Measurements from ENCODE around the gene UGT1A1.

DNA sequence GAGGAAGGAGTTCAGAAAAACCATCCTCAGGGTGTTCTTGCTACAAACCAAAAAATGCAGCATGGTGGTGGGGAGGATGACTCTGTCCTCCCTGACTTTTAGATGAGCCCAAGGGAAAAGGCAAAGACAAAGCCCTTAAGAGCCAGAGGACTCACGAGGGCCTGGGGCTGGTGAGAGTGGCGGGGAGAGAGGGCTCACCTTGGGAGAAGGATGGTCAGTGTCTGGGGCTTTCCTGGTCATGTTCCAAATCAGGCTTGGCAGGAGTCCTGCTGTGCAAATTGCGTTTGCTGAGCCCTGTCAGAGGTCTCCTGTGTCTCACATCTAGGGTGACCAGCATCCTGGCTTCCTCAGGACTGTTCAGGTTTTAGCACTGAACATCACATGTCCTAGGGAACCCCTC lies 4.7 kb downstream of the UGT1A1 start:
- TF ChIP-seq EP300 (IDR thresholded peaks at IDR 0.05) (no peak), RNF2 (IDR thresholded peaks at IDR 0.05; ENCODE audit: borderline replicate concordance, low read depth) (no peak), POLR2A (IDR thresholded peaks at IDR 0.05; ENCODE audit: low read length) (0 out of 2 replicates have a peak, but pooled peaks have one; percentile 7), SREBF2 (IDR thresholded peaks at IDR 0.05) (no peak), HOXA7 (CRISPR knock-in tag; IDR thresholded peaks at IDR 0.05) (no peak), MAFK (IDR thresholded peaks at IDR 0.05; ENCODE audit: partially characterized antibody) (no peak), NPAS2 (CRISPR knock-in tag; IDR thresholded peaks at IDR 0.05; ENCODE audit: borderline replicate concordance) (no peak), FOSL2 (IDR thresholded peaks at IDR 0.05) (no peak), FOSL2 (CRISPR knock-in tag; IDR thresholded peaks at IDR 0.05) (no peak), FOSB (CRISPR knock-in tag; IDR thresholded peaks at IDR 0.05) (no peak), CHD2 (IDR thresholded peaks at IDR 0.05; ENCODE audit: low read length, partially characterized antibody) (no peak)
- TF ChIP-seq, protein P1, sequence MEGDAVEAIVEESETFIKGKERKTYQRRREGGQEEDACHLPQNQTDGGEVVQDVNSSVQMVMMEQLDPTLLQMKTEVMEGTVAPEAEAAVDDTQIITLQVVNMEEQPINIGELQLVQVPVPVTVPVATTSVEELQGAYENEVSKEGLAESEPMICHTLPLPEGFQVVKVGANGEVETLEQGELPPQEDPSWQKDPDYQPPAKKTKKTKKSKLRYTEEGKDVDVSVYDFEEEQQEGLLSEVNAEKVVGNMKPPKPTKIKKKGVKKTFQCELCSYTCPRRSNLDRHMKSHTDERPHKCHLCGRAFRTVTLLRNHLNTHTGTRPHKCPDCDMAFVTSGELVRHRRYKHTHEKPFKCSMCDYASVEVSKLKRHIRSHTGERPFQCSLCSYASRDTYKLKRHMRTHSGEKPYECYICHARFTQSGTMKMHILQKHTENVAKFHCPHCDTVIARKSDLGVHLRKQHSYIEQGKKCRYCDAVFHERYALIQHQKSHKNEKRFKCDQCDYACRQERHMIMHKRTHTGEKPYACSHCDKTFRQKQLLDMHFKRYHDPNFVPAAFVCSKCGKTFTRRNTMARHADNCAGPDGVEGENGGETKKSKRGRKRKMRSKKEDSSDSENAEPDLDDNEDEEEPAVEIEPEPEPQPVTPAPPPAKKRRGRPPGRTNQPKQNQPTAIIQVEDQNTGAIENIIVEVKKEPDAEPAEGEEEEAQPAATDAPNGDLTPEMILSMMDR (IDR thresholded peaks at IDR 0.05): no peak
- TF ChIP-seq, protein P2, sequence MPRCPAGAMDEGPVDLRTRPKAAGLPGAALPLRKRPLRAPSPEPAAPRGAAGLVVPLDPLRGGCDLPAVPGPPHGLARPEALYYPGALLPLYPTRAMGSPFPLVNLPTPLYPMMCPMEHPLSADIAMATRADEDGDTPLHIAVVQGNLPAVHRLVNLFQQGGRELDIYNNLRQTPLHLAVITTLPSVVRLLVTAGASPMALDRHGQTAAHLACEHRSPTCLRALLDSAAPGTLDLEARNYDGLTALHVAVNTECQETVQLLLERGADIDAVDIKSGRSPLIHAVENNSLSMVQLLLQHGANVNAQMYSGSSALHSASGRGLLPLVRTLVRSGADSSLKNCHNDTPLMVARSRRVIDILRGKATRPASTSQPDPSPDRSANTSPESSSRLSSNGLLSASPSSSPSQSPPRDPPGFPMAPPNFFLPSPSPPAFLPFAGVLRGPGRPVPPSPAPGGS (IDR thresholded peaks at IDR 0.05): no peak

All from A549 (cell line).